Measurements from ENCODE around the gene LIN54. TPM values are rescaled to one million over a fixed set of nuclear protein-coding genes. Genes with fewer than 3 reads are reported as not detected.

Gene LIN54
- polyA plus RNA-seq, 1 donor (not counting 4 experiments of a cell fraction or from before 2014, with no cell fraction given): 8.1 TPM

GRCh38 chr4:82898322-82899243 lies 112.0 kb downstream of the LIN54 start:
- H3K9me3 ChIP-seq (ENCODE audit: control insufficient read depth, low read depth, low read length): no peaks in the 10 kb centered on the region
- H3K27ac ChIP-seq (ENCODE audit: control insufficient read depth, insufficient read depth, low read length): peak overlapping the region; percentile 92
- TF ChIP-seq EZH2 (IDR thresholded peaks at IDR 0.05; ENCODE audit: low read length): no peak
- TF ChIP-seq, protein P1, sequence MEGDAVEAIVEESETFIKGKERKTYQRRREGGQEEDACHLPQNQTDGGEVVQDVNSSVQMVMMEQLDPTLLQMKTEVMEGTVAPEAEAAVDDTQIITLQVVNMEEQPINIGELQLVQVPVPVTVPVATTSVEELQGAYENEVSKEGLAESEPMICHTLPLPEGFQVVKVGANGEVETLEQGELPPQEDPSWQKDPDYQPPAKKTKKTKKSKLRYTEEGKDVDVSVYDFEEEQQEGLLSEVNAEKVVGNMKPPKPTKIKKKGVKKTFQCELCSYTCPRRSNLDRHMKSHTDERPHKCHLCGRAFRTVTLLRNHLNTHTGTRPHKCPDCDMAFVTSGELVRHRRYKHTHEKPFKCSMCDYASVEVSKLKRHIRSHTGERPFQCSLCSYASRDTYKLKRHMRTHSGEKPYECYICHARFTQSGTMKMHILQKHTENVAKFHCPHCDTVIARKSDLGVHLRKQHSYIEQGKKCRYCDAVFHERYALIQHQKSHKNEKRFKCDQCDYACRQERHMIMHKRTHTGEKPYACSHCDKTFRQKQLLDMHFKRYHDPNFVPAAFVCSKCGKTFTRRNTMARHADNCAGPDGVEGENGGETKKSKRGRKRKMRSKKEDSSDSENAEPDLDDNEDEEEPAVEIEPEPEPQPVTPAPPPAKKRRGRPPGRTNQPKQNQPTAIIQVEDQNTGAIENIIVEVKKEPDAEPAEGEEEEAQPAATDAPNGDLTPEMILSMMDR (optimal IDR thresholded peaks at IDR 0.05 in 1 of 3, IDR thresholded peaks at IDR 0.05 in 1 of 3, conservative IDR thresholded peaks at IDR 0.05 in 1 of 3; ENCODE audit: extremely low read depth in 1 of 3, insufficient read depth in 2 of 3, low read length in 3 of 3): peak in 2 of 3 experiments; percentile 16 to 31
- peak; percentile 83 for FAIRE-seq
- H2AFZ ChIP-seq (ENCODE audit: control insufficient read depth, low read length): no peak overlapping the region
- H4K20me1 ChIP-seq (ENCODE audit: control insufficient read depth, extremely low read depth, insufficient read depth, low read length): no peaks in the 10 kb centered on the region
- H3K79me2 ChIP-seq (ENCODE audit: control insufficient read depth, insufficient read depth, low read length): peaks cover 62% of the 10 kb centered on the region
- H3K9me1 ChIP-seq (ENCODE audit: control insufficient read depth, extremely low read depth, insufficient read depth, low read length): no peaks in the 10 kb centered on the region
- peaks cover 17 to 23% of the 10 kb centered on the region in 2 experiments for H3K36me3 ChIP-seq (ENCODE audit: control insufficient read depth in 2 of 2, extremely low read depth in 1 of 2, insufficient read depth in 2 of 2, low read length in 2 of 2)
- peaks cover 21% of the 10 kb centered on the region for H3K4me1 ChIP-seq (ENCODE audit: control insufficient read depth, extremely low read depth, insufficient read depth, low read length)
- H3K9ac ChIP-seq (ENCODE audit: control insufficient read depth, extremely low read depth, insufficient read depth, low read length): peak overlapping the region; percentile 92
- peak overlapping the region; percentile 75 to 98 (median 93) for H3K4me3 ChIP-seq (ENCODE audit: control insufficient read depth in 2 of 3, extremely low read depth in 1 of 3, insufficient read depth in 2 of 3, low read depth in 1 of 3, low read length in 3 of 3)
- H3K27me3 ChIP-seq (ENCODE audit: control insufficient read depth, extremely low read depth, insufficient read depth, low read length): no peaks in the 10 kb centered on the region
- DNase-seq (ENCODE audit: low read depth, low spot score): no peak
- H3K4me2 ChIP-seq (ENCODE audit: control insufficient read depth, extremely low read depth, insufficient read depth, low read depth, low read length): peak overlapping the region; percentile 78
- dilution Hi-C loops (cut with MboI; ENCODE audit: extremely low pct_ligation_motif_present, low sequenced_read_pairs): no loop called here

- no peaks in the 10 kb centered on the region for H4K20me1 ChIP-seq (ENCODE audit: control insufficient read depth, extremely low read depth, insufficient read depth, low read length)
- no peaks in the 10 kb centered on the region for H3K9me1 ChIP-seq (ENCODE audit: control insufficient read depth, extremely low read depth, insufficient read depth, low read length)
- peaks cover 19 to 27% of the 10 kb centered on the region in 2 experiments for H3K36me3 ChIP-seq (ENCODE audit: control insufficient read depth in 2 of 2, extremely low read depth in 1 of 2, insufficient read depth in 2 of 2, low read length in 2 of 2)
- no peak overlapping the region for H3K9ac ChIP-seq (ENCODE audit: control insufficient read depth, extremely low read depth, insufficient read depth, low read length)
- no peaks in the 10 kb centered on the region for H3K27me3 ChIP-seq (ENCODE audit: control insufficient read depth, extremely low read depth, insufficient read depth, low read length)
- peaks cover 64% of the 10 kb centered on the region for H3K79me2 ChIP-seq (ENCODE audit: control insufficient read depth, insufficient read depth, low read length)
- no peak for FAIRE-seq
- no peak for DNase-seq (ENCODE audit: low read depth, low spot score)
- H3K4me2 ChIP-seq (ENCODE audit: control insufficient read depth, extremely low read depth, insufficient read depth, low read depth, low read length): no peak overlapping the region
- no peak overlapping the region for H3K4me3 ChIP-seq (ENCODE audit: control insufficient read depth in 2 of 3, extremely low read depth in 1 of 3, insufficient read depth in 2 of 3, low read depth in 1 of 3, low read length in 3 of 3)
- no peak overlapping the region for H3K27ac ChIP-seq (ENCODE audit: control insufficient read depth, insufficient read depth, low read length)
- H3K4me1 ChIP-seq (ENCODE audit: control insufficient read depth, extremely low read depth, insufficient read depth, low read length): peaks cover 27% of the 10 kb centered on the region
- H2AFZ ChIP-seq (ENCODE audit: control insufficient read depth, low read length): no peak overlapping the region
- no peaks in the 10 kb centered on the region for H3K9me3 ChIP-seq (ENCODE audit: control insufficient read depth, low read depth, low read length)
- no peak for TF ChIP-seq EZH2 (IDR thresholded peaks at IDR 0.05; ENCODE audit: low read length)
- TF ChIP-seq, protein P1 (optimal IDR thresholded peaks at IDR 0.05 in 1 of 3, IDR thresholded peaks at IDR 0.05 in 1 of 3, conservative IDR thresholded peaks at IDR 0.05 in 1 of 3; ENCODE audit: extremely low read depth in 1 of 3, insufficient read depth in 2 of 3, low read length in 3 of 3): no peak
- dilution Hi-C loops (cut with MboI; ENCODE audit: extremely low pct_ligation_motif_present, low sequenced_read_pairs): no loop called here
These were observed 113.9 kb downstream of the LIN54 start for GRCh38 chr4:82896755-82897154.
